WTC11 (cell line): Measurements from ENCODE around the gene GAB4. TPM values are rescaled to one million over a fixed set of nuclear protein-coding genes. Genes with fewer than 3 reads are reported as not detected.

Experiments
- ATAC-seq: fragments of 200-7000 bp; cut with Tn5 transposase; 2 replicates; pipeline ENCODE4 v1.10.0; 2021; ENCODE audit warnings: mild to moderate bottlenecking, moderate library complexity
- CTCF ChIA-PET: fragments of 300-600 bp; sonication (Branson Sonifier 250); formaldehyde crosslinking; loops from one replicate; lab custom pipeline; 2021; ENCODE audit warnings: antibody characterized with exemption; lab: Charles Lee
- POLR2A ChIA-PET: fragments of 350-600 bp; sonication (Branson Sonifier 250); formaldehyde crosslinking; loops from one replicate; lab custom pipeline; 2021; ENCODE audit warnings: antibody characterized with exemption; lab: Charles Lee
- DNase-seq: peaks from one replicate; pipeline ENCODE4 v3.0.0; 2021; ENCODE audit warnings: low spot score
- H3K27ac Mint-ChIP-seq: 2 replicates; pipeline ENCODE4 v1.8.0; 2021; ENCODE audit warnings: mixed read lengths
- H3K27me3 Mint-ChIP-seq: 2 replicates; pipeline ENCODE4 v1.8.0; 2021; ENCODE audit warnings: low read depth, mild to moderate bottlenecking, moderate library complexity, mixed read lengths
- H3K36me3 Mint-ChIP-seq: 2 replicates; pipeline ENCODE4 v1.8.0; 2021; ENCODE audit warnings: mixed read lengths
- H3K4me1 Mint-ChIP-seq: 2 replicates; pipeline ENCODE4 v1.8.0; 2022; ENCODE audit warnings: mixed read lengths
- H3K4me3 Mint-ChIP-seq: 2 replicates; pipeline ENCODE4 v1.8.0; 2021; ENCODE audit warnings: mild to moderate bottlenecking, moderate library complexity, mixed read lengths
- H3K9me3 Mint-ChIP-seq: 2 replicates; pipeline ENCODE4 v1.8.0; 2021; ENCODE audit warnings: mixed read lengths
- AR ChIP-seq: fragments of 250-450 bp; sonication (Bioruptor Pico); IDR thresholded peaks from 2 replicates; pipeline ENCODE4 v1.9.0; 2021; ENCODE audit warnings: mild to moderate bottlenecking
- E2F5 ChIP-seq: sonication (generic); formaldehyde crosslinking; IDR thresholded peaks from 2 replicates; pipeline ENCODE4 v1.8.1; 2022; ENCODE audit warnings: mild to moderate bottlenecking, moderate library complexity, missing genetic modification reagents
- ESRRA ChIP-seq: sonication (generic); formaldehyde crosslinking; IDR thresholded peaks from 2 replicates; pipeline ENCODE4 v1.8.1; 2022; ENCODE audit warnings: mild to moderate bottlenecking, missing genetic modification reagents, borderline replicate concordance
- FOXJ3 ChIP-seq: sonication (generic); formaldehyde crosslinking; IDR thresholded peaks from 2 replicates; pipeline ENCODE4 v1.9.0; 2021; ENCODE audit warnings: missing genetic modification reagents, mild to moderate bottlenecking, borderline replicate concordance
- GABPB1 ChIP-seq: sonication (generic); formaldehyde crosslinking; IDR thresholded peaks from 2 replicates; pipeline ENCODE4 v1.8.1; 2023; ENCODE audit warnings: mild to moderate bottlenecking, missing genetic modification reagents
- IRF1 ChIP-seq: sonication (generic); formaldehyde crosslinking; IDR thresholded peaks from 2 replicates; pipeline ENCODE4 v1.8.0; 2023; ENCODE audit warnings: missing genetic modification reagents
- KAT7 ChIP-seq: sonication (generic); formaldehyde crosslinking; IDR thresholded peaks from 2 replicates; pipeline ENCODE4 v1.8.1; 2023; ENCODE audit warnings: missing genetic modification reagents, mild to moderate bottlenecking, borderline replicate concordance
- MAX ChIP-seq: sonication (generic); formaldehyde crosslinking; IDR thresholded peaks from 2 replicates; pipeline ENCODE4 v1.8.0; 2022; ENCODE audit warnings: mild to moderate bottlenecking, missing genetic modification reagents
- NFATC4 ChIP-seq: fragments of 250-450 bp; sonication (Bioruptor Pico); IDR thresholded peaks from 2 replicates; pipeline ENCODE4 v1.9.0; 2021; ENCODE audit warnings: mild to moderate bottlenecking
- NFE2L1 ChIP-seq: sonication (generic); formaldehyde crosslinking; IDR thresholded peaks from 2 replicates; pipeline ENCODE4 v1.8.1; 2023; ENCODE audit warnings: missing genetic modification reagents
- NFYB ChIP-seq: sonication (generic); formaldehyde crosslinking; conservative IDR thresholded peaks from 2 replicates; pipeline ENCODE4 v1.8.0; 2022; ENCODE audit warnings: low read depth, missing genetic modification reagents
- OVOL2 ChIP-seq: fragments of 250-450 bp; sonication (Bioruptor Pico); IDR thresholded peaks from 2 replicates; pipeline ENCODE4 v1.9.0; 2021; ENCODE audit warnings: mild to moderate bottlenecking, borderline replicate concordance
- ZNF138 ChIP-seq: sonication (generic); formaldehyde crosslinking; conservative IDR thresholded peaks from 2 replicates; pipeline ENCODE4 v1.8.1; 2022; ENCODE audit warnings: mild to moderate bottlenecking, moderate library complexity, missing genetic modification reagents
- ZNF263 ChIP-seq: sonication (generic); formaldehyde crosslinking; IDR thresholded peaks from 2 replicates; pipeline ENCODE4 v1.8.1; 2022; ENCODE audit warnings: low read depth, mild to moderate bottlenecking, moderate library complexity, missing genetic modification reagents
- ZNF396 ChIP-seq: fragments of 250-450 bp; sonication (Bioruptor Pico); IDR thresholded peaks from 2 replicates; pipeline ENCODE4 v1.8.0; 2021; ENCODE audit warnings: mild to moderate bottlenecking, moderate library complexity, borderline replicate concordance
- ZNF671 ChIP-seq: fragments of 250-450 bp; sonication (Bioruptor Pico); IDR thresholded peaks from 2 replicates; pipeline ENCODE4 v1.8.0; 2021; ENCODE audit warnings: mild to moderate bottlenecking
- total RNA-seq: library from RNA; stranded (reverse); gene quantifications from 3 replicates; pipeline ENCODE4 v1.2.3, GENCODE V29; 2021
- TF ChIP-seq, protein P1 (sequence below): fragments of 250-450 bp; sonication (Bioruptor Pico); IDR thresholded peaks from 2 replicates; pipeline ENCODE4 v1.8.0; 2021; ENCODE audit warnings: mild to moderate bottlenecking
- TF ChIP-seq, protein P2 (sequence below): fragments of 250-450 bp; sonication (Bioruptor Pico); IDR thresholded peaks from 2 replicates; pipeline ENCODE4 v2.1.2; 2022; ENCODE audit warnings: mild to moderate bottlenecking, moderate library complexity
- TF ChIP-seq, protein P3 (sequence below): sonication (generic); formaldehyde crosslinking; IDR thresholded peaks from 2 replicates; pipeline ENCODE4 v1.8.1; 2022; ENCODE audit warnings: low read depth, missing genetic modification reagents, borderline replicate concordance
- TF ChIP-seq, protein P4 (sequence below): fragments of 250-450 bp; sonication (Bioruptor Pico); IDR thresholded peaks from 2 replicates; pipeline ENCODE4 v1.9.0; 2021; ENCODE audit warnings: mild to moderate bottlenecking, borderline replicate concordance

Gene GAB4
- total RNA-seq, 1 experiment from 2014 or later: 0.09 TPM

DNA sequence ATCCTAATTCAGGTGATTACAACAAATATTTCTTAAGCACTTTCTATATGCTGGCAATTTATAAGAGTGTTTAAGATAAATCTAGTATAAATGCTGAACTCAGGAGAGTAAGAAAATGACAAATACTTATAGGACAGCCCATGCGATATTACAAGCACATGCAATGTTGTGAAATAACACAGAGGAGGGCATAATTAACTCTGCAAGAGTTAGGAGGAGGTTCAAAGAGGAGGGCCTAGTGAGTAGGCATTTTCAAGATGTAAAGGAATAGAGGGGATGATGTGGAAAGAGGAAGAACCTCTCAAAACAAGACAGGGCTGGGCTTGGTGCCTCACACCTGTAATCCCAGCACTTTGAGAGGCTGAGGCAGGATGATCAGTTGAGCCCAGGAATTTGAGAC lies 39.6 kb upstream of the GAB4 start:
- DNase-seq: no peak
- no peak overlapping the region for H3K27ac Mint-ChIP-seq
- H3K9me3 Mint-ChIP-seq: peaks cover 44% of the 10 kb centered on the region
- H3K27me3 Mint-ChIP-seq: peaks cover 14% of the 10 kb centered on the region
- TF ChIP-seq OVOL2 (CRISPR knock-in tag): no peak
- TF ChIP-seq E2F5 (CRISPR knock-in tag): no peak
- TF ChIP-seq, protein P1, sequence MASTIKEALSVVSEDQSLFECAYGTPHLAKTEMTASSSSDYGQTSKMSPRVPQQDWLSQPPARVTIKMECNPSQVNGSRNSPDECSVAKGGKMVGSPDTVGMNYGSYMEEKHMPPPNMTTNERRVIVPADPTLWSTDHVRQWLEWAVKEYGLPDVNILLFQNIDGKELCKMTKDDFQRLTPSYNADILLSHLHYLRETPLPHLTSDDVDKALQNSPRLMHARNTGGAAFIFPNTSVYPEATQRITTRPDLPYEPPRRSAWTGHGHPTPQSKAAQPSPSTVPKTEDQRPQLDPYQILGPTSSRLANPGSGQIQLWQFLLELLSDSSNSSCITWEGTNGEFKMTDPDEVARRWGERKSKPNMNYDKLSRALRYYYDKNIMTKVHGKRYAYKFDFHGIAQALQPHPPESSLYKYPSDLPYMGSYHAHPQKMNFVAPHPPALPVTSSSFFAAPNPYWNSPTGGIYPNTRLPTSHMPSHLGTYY (CRISPR knock-in tag): no peak
- TF ChIP-seq, protein P2, sequence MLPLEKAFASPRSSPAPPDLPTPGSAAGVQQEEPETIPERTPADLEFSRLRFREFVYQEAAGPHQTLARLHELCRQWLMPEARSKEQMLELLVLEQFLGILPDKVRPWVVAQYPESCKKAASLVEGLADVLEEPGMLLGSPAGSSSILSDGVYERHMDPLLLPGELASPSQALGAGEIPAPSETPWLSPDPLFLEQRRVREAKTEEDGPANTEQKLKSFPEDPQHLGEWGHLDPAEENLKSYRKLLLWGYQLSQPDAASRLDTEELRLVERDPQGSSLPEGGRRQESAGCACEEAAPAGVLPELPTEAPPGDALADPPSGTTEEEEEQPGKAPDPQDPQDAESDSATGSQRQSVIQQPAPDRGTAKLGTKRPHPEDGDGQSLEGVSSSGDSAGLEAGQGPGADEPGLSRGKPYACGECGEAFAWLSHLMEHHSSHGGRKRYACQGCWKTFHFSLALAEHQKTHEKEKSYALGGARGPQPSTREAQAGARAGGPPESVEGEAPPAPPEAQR: no peak
- TF ChIP-seq ESRRA (CRISPR knock-in tag): no peak
- no peak for TF ChIP-seq NFYB (CRISPR knock-in tag)
- TF ChIP-seq ZNF138 (CRISPR knock-in tag): no peak
- TF ChIP-seq IRF1: no peak
- TF ChIP-seq ZNF396 (CRISPR knock-in tag): no peak
- TF ChIP-seq NFE2L1: no peak
- no peak for TF ChIP-seq AR (CRISPR knock-in tag)
- TF ChIP-seq, protein P3, sequence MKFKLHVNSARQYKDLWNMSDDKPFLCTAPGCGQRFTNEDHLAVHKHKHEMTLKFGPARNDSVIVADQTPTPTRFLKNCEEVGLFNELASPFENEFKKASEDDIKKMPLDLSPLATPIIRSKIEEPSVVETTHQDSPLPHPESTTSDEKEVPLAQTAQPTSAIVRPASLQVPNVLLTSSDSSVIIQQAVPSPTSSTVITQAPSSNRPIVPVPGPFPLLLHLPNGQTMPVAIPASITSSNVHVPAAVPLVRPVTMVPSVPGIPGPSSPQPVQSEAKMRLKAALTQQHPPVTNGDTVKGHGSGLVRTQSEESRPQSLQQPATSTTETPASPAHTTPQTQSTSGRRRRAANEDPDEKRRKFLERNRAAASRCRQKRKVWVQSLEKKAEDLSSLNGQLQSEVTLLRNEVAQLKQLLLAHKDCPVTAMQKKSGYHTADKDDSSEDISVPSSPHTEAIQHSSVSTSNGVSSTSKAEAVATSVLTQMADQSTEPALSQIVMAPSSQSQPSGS (CRISPR knock-in tag): no peak
- TF ChIP-seq FOXJ3 (CRISPR knock-in tag): no peak
- TF ChIP-seq GABPB1 (CRISPR knock-in tag): no peak
- no peak for TF ChIP-seq KAT7 (CRISPR knock-in tag)
- TF ChIP-seq MAX (CRISPR knock-in tag): no peak
- TF ChIP-seq, protein P4, sequence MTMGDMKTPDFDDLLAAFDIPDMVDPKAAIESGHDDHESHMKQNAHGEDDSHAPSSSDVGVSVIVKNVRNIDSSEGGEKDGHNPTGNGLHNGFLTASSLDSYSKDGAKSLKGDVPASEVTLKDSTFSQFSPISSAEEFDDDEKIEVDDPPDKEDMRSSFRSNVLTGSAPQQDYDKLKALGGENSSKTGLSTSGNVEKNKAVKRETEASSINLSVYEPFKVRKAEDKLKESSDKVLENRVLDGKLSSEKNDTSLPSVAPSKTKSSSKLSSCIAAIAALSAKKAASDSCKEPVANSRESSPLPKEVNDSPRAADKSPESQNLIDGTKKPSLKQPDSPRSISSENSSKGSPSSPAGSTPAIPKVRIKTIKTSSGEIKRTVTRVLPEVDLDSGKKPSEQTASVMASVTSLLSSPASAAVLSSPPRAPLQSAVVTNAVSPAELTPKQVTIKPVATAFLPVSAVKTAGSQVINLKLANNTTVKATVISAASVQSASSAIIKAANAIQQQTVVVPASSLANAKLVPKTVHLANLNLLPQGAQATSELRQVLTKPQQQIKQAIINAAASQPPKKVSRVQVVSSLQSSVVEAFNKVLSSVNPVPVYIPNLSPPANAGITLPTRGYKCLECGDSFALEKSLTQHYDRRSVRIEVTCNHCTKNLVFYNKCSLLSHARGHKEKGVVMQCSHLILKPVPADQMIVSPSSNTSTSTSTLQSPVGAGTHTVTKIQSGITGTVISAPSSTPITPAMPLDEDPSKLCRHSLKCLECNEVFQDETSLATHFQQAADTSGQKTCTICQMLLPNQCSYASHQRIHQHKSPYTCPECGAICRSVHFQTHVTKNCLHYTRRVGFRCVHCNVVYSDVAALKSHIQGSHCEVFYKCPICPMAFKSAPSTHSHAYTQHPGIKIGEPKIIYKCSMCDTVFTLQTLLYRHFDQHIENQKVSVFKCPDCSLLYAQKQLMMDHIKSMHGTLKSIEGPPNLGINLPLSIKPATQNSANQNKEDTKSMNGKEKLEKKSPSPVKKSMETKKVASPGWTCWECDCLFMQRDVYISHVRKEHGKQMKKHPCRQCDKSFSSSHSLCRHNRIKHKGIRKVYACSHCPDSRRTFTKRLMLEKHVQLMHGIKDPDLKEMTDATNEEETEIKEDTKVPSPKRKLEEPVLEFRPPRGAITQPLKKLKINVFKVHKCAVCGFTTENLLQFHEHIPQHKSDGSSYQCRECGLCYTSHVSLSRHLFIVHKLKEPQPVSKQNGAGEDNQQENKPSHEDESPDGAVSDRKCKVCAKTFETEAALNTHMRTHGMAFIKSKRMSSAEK (CRISPR knock-in tag): no peak
- TF ChIP-seq ZNF671: no peak
- no peak for TF ChIP-seq NFATC4 (CRISPR knock-in tag)
- TF ChIP-seq ZNF263 (CRISPR knock-in tag): no peak
- TF ChIP-seq, all 79 proteins: peak for 0
- ATAC-seq: no peak
- CTCF ChIA-PET: interaction anchor here (2.5 kb wide), 1 partner anchor 11 kb away, joined by 16 read pairs; no protein-coding TSS in a partner anchor
- Mint-ChIP-seq H3K36me3 (no peaks in the 10 kb centered on the region; the same call in 1 of the 2 replicates), H3K4me1 (no peaks in the 10 kb centered on the region), H3K4me3 (no peak overlapping the region)
- POLR2A ChIA-PET: no interaction called here
